Fibroblast of skin of back (primary cell): ENCODE data around the gene MFRP.

Experiments used
- DNase-seq: peaks from one replicate; pipeline ENCODE4 v3.0.0-alpha.2; 2013

The MFRP gene

DNA sequence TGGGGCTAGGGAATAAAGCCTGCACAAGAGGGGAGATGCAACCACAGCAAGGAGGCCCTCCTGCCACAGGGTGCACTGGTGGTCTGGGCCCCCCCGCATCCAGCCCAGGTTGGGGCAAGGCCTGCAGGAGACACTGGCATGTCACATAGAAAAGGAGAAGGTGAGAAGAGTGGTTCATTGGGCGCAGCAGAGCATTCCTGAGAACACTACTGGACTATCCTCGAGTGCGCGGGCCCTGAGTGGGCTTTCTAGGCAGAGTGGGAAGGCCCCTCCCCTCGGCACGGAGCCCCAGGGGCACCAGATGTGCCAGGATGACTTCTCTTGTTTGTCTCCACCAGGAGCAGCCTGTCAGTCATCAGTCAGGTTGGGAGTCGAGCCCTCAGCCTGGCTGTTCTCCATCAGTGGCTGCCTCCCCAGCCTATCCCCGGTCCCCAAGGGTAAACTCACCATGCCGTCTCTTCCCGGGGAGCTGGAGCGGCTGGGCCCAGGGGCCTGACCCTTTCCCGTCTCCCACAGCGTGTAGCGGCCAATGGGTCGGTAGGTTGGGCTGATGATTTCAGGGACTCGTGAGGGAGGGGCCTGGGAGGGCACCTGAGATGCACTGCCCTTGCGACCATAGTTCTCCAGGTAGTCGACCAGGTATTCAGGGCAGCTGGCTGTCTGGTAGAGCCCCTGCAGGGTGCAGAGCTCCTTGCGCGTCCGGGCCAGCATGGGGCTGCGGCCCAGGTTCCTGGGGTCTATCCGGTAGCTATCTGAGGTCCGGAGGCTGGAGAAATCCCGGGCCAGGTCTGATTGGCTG, 26.0 kb upstream of the MFRP start:
- no peak for DNase-seq

DNA sequence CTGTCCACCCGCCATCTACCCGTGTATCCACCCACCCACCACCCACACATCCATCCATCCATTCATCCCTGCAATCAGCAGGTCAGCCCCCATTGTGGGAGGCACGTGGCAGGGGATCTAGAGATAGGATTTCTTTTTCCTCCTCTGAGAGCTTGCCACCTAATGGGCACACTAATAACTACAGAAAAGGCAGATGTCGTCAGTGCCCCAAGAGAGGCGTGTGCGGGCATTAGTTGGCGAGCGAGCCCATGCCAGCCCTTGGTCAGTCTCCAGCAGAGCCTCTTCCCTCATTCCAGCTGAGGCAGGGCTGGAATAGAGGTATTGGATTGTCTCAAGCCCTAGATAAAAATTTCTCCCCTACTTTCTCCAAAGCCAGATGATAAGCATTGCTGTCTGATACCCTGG, 25.3 kb upstream of the MFRP start:
- DNase-seq, result no peak

DNA sequence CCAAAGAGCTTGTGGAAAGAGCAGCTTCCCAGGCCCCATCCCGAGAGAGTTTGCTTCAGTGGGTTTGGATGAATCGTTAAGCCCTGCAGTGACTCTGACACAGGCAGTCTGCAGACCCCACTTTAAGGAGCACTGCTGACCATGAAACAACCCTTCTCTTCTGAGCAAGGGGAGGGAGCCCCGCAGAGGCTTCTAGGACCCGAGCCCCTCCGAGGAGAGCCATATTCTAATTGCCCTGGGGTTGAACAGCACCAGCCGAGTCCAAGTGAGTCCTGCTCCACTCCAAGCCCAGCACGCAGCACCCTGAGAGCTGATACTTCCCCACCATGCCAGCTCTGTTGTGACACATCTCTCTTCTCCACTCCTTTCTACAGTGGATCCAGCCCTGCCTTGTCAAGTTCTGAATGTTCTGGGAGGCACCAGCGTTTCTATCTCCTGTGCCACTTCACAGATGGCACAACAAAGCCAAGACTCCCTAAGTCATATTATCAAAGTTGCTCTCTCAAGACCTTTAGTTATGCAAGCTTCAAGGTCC, 24.6 kb upstream of the MFRP start:
- DNase-seq, result no peak

DNA sequence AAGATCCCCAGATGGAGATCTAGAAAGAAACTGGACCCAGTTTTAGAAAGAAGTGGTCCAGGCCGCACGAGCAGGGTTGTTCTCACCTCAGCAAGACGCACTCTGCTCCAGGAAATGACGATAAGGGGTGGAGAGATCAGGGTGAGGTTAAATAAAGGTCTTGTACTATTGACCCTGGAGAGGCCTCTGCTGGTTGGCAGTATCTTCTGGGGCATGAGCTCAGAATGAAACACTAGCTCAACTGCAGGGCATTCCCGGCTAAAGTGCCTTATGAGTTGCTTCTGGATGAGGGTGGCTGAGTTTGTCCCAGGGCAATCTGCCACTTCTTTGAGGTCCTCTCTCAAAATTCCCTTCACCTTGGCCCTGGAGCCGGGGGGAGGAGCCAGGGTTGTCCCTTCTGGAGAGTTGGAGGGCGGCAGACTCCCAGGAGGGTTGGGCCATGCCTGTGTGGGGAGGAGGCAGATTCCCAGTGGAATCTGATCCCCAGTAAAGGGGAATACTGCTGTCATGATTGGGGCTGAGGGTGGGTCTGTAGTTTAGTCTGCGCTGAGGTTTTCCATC, 24.1 kb upstream of the MFRP start:
- no peak for DNase-seq

DNA sequence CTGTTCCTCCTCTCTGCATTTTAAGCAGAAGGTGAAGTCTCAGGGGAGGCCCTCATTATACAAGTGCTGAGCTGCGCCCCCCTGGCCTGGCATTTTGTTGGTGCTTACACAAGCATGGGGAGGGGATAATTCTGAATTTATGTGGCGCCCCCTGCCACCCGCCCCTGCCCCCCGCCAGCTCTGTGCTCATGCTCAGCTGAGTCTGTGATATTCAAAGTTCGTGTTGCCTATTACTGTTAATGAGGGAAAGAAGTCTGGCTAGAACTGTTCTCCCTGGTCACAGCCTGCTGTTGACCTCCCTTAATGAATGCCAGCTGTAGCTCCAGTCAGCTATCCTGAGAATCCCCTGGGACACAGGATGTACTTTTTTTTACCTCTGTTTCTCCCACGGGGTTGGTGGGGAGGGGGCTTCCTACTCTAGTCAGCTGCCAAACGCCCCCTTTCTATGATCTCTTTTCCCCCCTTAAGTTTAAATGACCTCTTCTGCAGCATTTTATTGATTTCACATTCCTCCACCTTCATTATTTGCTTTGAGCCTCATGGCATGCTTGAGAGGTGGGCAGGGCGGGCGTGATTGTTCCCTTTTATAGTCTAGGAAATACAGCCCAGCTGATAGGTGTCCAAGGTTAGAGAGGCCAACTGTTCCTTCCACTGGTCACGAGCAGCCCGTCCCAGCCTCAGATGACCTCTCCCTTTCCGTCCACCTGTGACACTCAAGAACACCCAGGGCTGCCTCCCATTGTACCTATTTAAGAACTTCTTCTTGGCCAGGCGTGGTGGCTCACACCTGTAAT, 22.8 kb upstream of the MFRP start:
- no peak for DNase-seq

DNA sequence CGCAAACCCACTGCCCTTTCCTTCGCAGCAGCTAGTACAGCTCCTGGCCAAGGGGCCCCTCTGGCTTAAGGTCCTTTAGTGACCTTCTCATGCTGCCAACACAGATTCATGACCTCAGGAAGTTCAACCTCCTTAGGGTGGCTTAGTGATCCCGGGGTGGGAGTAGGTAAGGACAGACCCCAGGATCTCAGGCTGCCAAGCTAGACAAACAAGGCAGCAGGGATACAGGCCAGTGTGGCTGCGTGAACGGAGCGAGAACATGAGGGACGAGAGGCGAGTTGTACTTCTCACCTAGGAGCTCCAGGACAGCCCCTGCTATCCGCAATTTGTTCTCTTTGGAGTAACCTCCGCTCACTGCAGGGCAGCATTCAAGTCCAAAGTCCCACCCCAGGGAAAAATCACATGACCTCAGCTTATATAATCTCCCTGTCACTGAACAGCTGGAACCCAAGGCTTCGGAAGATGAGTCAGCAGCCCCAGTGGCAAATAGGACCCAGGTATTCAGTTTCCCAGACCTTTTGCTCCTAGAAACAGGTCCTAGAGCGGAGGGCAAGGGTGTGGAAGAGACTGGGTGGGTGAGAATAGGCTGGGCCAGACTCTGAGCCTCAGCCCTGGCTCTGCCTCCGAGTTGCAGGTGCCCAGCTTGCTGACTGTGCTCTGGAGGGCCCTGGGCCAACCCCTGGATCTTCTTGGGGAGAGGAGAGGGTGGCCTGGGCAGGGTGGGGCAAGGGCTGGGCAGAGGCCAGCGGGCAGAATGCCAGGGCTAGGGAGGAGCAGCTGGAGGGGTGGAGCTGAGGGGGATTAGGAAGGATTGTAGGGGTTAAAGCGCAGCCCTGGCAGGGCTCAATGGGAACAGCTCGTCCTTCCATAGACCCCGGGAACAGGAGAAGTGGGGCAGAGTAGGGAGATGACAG, 21.9 kb upstream of the MFRP start:
- DNase-seq, result peak; percentile 39

DNA sequence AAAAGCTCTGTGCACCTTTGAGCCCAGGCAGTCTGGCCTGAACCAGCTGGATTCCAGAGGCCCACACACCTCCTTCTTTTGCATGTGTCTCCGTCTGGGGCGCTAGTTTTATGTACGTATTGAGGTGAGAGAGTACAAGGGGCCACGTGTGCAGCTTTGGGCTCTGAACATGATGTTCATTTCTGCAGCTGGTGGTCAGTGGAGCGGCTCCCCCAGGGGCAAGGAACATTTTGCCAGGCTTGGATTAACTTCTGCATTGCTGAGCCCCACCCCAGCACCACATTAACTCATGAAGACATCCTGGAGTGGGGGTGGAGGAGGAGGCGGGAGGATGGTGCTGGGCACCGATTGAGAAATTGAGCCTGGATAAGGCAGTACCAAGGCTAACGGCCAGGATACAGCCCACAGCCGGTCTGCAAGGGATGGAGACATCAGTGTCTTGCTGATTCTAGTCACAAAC, 21.2 kb upstream of the MFRP start:
- DNase-seq, result no peak

DNA sequence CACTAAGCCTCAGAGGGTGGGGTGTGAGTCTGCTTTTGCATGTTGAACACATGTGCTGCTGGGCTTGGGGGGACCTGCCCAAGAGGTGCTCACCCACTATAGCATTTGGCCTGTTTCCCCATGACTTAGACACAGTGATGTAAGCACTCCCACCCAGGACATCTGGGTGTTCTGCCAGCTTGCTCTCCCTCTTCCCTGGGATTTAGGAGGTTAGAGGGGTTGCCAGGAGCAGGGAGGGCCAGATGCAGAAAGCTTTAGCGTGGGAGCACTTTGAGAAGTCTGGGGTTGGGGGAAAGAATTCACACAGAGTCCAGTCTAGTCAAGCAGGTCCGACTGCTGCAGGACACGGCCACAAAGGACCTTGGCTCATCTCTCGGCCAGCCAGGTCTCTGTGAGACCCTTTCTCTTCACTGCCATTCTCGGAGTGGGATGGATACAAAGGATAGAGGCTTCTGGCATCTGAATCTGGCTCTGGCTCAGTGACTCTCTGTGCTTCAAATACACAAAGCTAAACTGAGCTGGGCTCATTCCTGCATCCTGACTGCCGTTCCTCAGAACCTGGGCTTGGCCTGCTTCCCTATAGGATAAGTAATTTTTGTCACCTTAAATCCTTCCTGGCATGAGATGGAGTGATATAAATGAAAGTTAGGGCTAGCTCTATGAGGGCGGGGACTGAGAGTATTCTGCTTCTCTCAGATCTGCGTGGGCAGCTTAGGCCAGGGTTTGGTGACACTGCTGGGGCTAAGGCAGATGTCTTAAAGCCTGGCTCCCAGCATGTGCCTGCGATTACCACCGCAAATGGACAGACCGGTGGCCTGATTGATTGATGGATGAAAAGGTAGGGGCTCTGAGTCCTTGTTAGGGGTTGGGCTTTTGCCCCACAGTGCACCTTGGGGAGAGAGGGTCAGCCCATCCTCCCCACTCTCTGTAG, 20.4 kb upstream of the MFRP start:
- DNase-seq, result no peak

DNA sequence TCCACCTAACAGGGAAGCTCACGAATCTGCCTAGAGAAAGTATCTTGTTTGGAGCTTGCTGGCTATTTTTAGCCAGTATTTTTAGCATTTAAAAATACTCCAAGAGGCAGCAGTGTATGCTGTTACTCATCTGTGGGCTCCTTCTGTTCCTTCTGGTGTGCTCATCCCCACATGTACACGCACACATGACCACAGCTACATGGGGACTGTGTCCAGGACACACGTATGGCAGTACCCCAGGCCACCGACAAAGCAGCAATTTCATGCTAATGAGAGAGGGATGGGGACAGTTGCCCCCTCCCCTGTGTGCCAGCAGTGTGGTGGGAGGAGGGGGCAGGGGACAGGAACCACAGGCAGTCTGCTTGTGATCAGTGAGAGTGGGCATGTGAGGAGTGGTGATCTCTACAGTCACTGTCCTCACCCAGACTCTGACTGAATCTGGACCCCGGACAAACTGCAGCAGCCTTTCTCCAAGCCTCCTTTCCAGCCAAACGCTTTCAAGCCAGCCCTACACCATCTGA, 18.6 kb upstream of the MFRP start:
- DNase-seq, result peak; percentile 45

DNA sequence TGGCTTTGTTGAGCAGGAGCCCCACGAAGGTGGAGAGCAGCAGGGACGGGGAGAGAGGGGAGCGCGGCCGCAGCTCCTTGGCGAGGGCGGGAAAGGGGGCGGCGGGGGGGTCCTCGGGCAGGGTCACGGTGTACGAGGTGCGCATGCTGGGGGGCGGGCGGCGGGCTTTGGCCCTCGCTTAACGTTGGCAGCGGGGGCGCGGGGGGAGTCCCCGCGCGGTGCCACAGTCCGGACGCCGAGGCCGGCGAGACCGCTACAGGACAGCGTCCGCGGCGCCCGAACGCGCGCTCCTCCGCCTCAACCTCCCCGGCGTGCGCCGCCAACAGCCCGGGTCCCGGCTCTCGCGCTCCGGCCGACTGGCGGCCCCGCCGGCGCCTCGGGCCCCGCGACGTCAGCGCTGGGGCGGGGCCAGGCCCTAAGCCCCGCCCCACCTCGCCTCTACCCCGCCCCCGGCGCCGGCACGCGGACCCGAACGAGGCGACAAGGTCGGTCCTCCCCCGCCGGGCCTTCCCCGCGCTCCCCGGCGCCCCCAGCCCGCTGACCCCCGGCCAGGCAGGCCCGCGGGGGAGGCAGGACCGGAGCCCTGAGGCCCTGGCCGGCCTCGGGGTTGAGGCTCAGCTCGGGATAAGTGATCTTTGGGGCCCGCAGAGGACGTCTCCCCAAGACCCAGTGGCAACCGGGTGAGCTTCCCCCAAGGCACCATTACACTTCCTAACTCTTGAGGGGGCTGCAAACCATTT, 17.5 kb upstream of the MFRP start:
- DNase-seq, result peak; percentile 46

DNA sequence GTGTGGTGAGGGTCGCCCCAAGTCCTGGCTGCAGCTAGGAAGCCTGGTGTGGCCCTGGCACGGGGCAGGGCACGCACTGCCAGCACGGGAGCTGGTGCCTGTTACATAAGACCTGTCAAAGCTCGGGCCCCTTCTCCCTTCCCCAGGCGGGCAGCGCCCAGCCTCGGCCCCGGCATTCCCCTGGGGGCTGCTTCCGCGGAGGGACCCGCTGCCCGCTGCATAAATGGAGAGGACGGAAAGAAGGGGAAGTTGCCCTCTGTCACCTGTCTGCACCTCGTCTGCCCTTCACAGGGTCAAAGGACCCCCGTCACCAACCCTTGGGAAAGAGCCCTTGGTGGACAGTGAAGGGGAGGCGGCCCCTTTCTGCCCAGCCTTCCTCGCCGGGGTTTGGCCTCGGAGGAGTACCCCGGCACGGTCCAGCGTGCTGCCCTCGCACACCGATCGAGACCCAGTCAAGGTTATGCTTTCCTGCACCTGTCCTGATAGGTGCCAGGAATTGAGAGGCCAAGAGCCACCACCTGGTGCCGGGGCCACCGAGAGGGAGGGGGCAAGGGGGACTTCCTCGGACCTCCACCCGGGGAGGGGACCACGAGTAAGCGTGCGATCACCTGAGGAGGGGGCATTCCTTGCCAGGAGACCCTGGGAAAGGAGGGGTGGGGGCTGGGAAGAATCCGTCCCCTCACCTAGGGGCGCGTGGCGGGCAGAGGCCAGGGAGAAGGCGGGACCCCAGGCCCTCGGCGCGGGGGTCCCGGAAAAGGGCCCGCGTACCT, 16.8 kb upstream of the MFRP start:
- DNase-seq, result no peak

DNA sequence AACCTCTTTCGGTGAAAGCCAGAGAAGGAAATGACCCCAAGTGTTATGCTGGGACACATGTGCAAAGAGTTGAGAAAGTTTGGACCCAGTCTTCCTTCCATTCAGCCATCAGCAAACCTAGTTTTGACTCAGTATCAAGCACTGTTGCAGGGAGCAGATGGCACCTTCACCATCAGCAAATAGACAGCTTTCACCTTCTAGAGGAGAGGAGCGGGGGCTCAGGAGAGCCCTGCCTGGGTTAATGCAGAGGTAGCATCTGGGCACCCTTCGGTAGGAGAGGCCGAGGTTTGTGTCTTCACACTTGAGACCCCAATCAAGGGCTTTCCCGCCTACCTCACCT, 16.2 kb upstream of the MFRP start:
- no peak for DNase-seq

DNA sequence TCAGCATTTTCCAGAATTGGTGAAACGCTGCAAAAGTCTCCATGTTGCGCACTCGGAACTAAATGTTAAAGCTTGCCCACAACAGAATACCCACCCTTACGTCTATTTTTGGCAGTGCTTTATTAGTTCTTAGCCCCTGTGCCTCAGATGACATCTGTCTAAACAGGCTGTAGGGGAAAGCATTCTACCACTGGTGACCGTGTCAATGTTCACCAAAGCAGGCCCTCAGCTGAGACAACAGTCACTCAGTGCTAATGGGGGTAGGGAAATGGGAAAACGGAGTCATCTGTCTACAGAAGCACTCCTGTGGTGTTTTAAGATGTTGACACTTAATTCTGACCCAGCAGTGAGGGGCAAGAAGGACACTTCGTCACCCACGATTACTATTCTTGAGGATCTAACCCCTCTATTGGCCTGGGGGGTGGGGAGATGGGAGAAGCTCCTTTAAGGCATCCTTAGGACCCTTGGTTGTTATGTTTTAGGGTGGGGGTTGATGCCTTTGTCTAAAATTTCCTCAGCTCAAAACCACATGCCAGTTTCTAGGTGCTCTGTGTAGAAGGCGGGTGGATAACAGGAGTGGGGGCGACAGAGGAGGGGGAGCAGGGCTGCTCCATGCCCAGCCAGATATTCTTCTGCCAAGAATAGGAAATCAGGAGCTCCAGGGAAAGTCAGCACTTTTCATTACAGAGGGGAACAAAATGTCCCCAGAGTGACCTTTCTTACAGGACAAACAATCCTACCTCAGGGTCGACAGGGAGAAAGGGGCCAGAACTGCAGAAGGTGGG, 15.6 kb upstream of the MFRP start:
- no peak for DNase-seq

DNA sequence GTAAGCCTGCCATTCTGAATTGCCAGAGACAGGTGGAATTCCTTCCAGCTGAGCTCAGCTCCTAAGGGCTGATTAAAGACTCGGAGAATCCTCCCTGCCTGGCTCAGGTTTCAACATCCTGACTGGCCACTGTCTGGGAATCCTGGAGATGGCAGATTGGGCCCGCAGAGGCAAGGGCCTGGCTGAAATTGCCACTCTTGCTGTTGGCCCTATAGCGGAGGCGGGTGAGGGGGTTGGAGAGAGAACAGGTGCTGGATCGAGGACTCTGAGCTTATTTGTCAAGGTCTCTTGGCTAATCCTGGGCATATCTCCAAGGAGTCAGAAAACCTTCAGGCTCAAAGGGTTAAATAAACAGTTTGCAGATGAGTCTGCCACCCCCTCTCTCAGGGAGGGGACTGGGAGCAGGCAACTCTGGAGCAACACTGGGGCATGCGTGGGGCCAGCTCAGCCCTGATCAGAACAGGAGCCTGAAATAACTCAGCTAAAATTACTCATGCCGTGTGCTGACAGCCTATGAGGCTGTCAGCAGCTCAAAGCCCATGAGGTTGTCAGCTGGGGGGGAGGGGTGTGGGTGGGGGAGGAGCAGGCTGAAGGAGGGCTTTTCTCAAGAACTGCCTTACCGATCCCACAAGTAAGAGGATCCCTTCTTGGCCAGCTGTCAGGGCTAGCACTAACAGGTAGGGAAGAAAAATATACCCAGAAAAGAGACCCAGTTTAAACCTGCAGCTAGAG, 14.7 kb upstream of the MFRP start:
- peak; percentile 75 for DNase-seq

DNA sequence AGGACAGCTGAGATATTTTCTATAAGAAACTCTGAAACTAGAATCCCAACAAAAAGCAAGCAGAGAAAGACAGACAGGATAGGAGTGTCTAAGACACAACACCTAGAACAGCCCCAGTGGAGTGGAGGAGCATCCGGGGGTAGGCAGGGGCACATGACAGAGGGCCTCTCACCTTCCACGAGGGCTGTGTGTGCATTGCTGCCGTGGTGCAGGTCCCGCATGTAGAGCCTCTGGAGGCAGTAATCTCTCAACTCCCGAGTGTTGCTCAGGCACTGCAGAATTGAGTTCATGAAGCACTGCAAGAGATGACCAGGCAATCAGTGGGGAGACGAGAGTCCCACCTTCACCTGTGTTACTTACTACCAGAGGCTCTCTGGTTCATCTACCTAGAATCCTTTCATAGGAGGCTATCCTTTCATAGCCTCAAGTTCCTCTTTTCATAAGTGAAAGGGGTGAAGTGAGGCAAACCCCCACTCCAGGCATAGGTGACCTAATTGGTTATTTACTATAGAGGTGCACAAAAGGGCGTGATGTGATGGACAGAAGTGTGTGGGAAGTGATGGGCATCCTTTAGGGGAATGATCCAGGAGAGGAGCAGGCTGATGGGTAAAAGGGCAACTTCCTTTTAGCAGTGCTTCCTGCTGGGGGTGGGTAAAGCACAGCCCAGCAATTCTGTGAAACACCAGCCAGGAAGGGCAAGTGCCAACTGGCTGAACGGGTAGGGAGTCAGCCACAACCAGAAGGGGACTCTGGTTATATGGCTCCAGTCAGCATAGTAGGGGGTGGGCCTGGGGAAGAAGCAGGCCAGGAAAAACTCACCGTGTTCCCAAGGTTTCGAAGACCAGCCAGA, 13.1 kb upstream of the MFRP start:
- no peak for DNase-seq

DNA sequence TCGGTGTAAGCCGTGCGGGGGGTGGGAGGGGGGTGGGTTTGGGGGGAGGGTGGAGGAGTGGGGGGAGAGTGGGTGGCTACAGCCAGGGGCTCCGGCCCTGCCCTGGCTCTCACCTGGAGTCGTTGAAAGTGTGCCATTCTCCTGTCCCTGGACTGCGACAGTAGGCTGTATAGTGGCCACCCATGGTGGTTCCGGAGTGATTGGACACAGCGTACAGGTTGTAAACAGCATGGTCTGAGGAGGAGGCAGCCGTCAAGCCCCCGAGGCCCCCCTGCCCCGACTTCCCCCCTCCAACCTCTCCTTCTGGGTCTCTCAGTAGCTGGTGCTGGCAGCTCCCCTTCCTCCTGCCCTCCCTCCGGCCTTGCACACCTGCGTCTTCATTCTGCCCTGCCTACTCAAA, 10.6 kb upstream of the MFRP start:
- no peak for DNase-seq
